ENCODE measurements around the gene TMEM253.
A peak's percentile ranks its signal among the peaks of the same experiment; 100 is the strongest.

Gene TMEM253

GRCh38 chr14:21105095-21105494 is 4.2 kb downstream of the TMEM253 start:
- DNase-seq = no peak

GRCh38 chr14:21106176-21106497 is 5.3 kb downstream of the TMEM253 start:
- DNase-seq = peak; percentile 58 to 79 (median 75)

GRCh38 chr14:21106498-21107282 is 5.8 kb downstream of the TMEM253 start:
- peak; percentile 74 to 81 (median 80) for DNase-seq

- no peak for DNase-seq
Measured at GRCh38 chr14:21107283-21107800, 6.5 kb downstream of the TMEM253 start.

- DNase-seq = no peak
Measured at GRCh38 chr14:21108791-21109190, 7.9 kb downstream of the TMEM253 start.

- no peak for DNase-seq
Measured at GRCh38 chr14:21109377-21110138, 8.7 kb downstream of the TMEM253 start.

GRCh38 chr14:21112255-21112654 is 11.4 kb downstream of the TMEM253 start:
- peak in 2 of 3 donors; percentile 25 to 34 for DNase-seq

- no peak for DNase-seq
Measured at GRCh38 chr14:21113369-21113768, 12.5 kb downstream of the TMEM253 start.

GRCh38 chr14:21118933-21119332 is 18.1 kb downstream of the TMEM253 start:
- no peak for DNase-seq

GRCh38 chr14:21120686-21121085 is 19.8 kb downstream of the TMEM253 start:
- DNase-seq = no peak

GRCh38 chr14:21121122-21121521 is 20.3 kb downstream of the TMEM253 start:
- DNase-seq = peak in 1 of 3 donors; percentile 18

GRCh38 chr14:21123429-21123828 is 22.6 kb downstream of the TMEM253 start:
- no peak for DNase-seq

GRCh38 chr14:21133901-21134300 is 33.0 kb downstream of the TMEM253 start:
- DNase-seq = no peak

- peak; percentile 20 to 50 (median 36) for DNase-seq
Measured at GRCh38 chr14:21136024-21136423, 35.2 kb downstream of the TMEM253 start.

GRCh38 chr14:21142357-21142756 is 41.5 kb downstream of the TMEM253 start:
- DNase-seq = no peak

GRCh38 chr14:21145437-21145836 is 44.6 kb downstream of the TMEM253 start:
- no peak for DNase-seq

GRCh38 chr14:21149641-21150367 is 48.9 kb downstream of the TMEM253 start:
- DNase-seq = no peak
